ENCODE measurements around the gene RAB11FIP3.

RAB11FIP3 gene

DNA sequence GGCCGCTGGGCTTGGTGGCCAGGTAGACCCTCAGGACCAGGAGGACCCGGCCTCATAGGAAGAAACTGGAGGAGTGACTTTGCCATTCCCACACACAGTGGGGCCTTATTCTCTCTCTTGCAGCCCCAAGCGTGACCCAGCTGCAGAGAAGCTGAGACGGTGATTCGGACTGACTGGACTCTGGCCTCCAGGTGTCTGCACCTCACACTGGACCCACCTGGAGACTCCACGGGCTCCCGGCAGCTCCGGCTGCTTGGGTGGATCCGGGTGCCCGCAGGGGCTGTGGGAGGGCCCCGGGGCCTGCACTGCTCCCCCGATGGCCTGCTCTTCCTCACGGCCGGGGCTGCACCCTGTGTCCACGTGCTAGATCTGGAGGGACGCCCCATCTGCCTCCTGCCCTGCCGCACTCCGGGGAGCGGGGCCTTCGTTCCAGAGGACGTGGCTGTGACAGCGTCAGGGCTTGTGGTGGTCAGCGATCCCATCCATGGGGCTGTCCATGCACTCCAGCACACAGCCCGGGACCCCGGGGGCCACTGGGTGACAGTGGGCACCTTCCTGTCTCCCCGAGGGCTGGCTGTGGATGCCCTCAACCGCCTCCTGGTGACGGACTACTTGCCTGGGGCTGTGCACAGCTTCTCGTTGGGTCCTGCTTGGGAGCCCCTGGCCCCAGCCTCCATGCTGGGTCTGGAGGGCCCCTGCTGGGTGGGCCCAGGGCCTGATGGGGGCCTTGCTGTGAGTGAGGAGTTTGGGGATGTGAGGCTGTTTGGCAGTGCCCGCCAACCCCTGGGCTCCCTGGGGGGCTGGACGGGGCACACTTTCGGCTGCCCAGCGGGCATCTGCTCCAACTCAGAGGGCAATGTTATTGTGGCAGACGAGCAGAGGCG, 142.2 kb downstream of the RAB11FIP3 start:
- no peak for DNase-seq

DNA sequence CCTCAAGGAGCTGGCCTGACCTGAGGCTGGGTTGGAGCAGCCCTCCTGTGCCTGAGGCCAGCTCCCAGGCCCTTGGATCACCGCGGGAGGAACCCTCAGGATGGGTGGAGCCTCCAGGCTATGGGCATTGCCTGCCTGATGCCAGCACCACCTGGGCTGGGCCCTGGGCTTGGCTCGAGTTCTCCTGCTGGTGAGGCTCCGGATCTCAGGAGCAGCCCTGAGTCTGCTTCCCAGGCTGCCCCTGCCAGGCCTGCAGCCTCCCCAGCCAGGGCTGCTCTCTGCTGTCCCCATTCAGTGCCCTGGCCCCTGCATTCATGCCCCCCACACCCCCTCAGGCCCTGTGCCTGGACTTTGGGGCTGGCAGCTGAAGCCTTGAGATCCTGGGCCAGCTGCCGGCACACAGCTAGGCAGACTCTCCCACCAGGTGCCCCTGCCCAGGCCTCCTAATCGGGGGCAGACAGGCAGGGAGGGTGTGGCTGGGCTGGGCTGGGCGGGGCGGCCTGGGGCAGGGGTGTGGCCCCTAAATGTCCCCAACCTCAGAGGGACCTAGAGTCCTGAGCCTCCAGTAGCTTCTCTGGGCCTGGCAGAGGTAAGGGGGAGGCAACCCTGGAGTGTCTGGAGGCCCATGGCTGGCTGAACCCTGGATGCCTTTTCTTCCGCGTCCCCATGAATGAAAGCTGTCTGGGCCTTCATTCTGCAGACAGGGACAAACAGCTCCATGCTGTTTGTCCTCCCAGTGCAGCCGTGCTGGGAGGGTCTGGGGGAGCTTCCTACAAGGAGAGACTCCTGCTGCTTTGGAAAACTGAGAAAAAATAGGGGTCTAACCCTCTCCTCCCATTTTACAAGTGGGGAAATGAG, 143.2 kb downstream of the RAB11FIP3 start:
- peak in 1 of 14 donors; percentile 38 for DNase-seq

- DNase-seq = peak in 12 of 14 donors; percentile 10 to 85 (median 46)
These were observed 144.2 kb downstream of the RAB11FIP3 start, which contains the start of gene PIGQ for GRCh38 chr16:569445-570254. Gene PIGQ, plus strand, starts transcription at chr16:569968. Its CDS starts 4,107 bp downstream, at chr16:574075.
